PC-3 (cell line): ENCODE measurements around the gene ASTN2. TPM values are rescaled to one million over a fixed set of nuclear protein-coding genes. Genes with fewer than 3 reads are reported as not detected.

Experiments used
- ATAC-seq: fragments of 200-7000 bp; cut with Tn5 transposase; 2 replicates; pipeline ENCODE4 v1.9.1; 2020; ENCODE audit warnings: mild to moderate bottlenecking, moderate library complexity
- BruUV-seq: library from RNA; stranded (reverse); fragments of 400-500 nt; replicated peaks from 2 replicates; lab custom pipeline; 2021; lab: Mats Ljungman, UMichigan
- CTCF ChIA-PET: fragments of 300-600 bp; sonication (Branson Sonifier 250); formaldehyde crosslinking; loops from one replicate; lab custom pipeline; 2022; ENCODE audit warnings: antibody characterized with exemption; lab: Charles Lee
- POLR2A ChIA-PET: fragments of 300-600 bp; sonication (Branson Sonifier 250); formaldehyde crosslinking; loops from one replicate; lab custom pipeline; 2022; ENCODE audit warnings: antibody characterized with exemption; ENCODE audit not compliant: unreplicated experiment; lab: Charles Lee
- DNase-seq: peaks from one replicate; pipeline ENCODE4 v3.0.0-alpha.2; 2015
- H2AFZ ChIP-seq: fragments of 300-600 bp; sonication (generic); 2 replicates; pipeline ENCODE4 v1.6.0; 2016; ENCODE audit warnings: antibody characterized with exemption, low read length
- H3F3A ChIP-seq: fragments of 300-600 bp; sonication (generic); one replicate; pipeline ENCODE4 v1.6.0; 2017; ENCODE audit warnings: antibody characterized with exemption, low read length, control low read depth, mild to moderate bottlenecking; ENCODE audit not compliant: unreplicated experiment
- H3K27ac ChIP-seq: fragments of 300-600 bp; sonication (generic); 2 replicates; pipeline ENCODE4 v1.5.1; 2016; ENCODE audit warnings: mild to moderate bottlenecking, low read length
- H3K27me3 ChIP-seq: fragments of 300-600 bp; sonication (generic); 2 replicates; pipeline ENCODE4 v1.6.1; 2016; ENCODE audit warnings: low read length, mixed read lengths
- H3K36me3 ChIP-seq: fragments of 300-600 bp; sonication (generic); 2 replicates; pipeline ENCODE4 v1.6.1; 2016; ENCODE audit warnings: low read depth, mixed run types, low read length, mixed read lengths
- H3K4me1 ChIP-seq: fragments of 300-600 bp; sonication (generic); 2 replicates; pipeline ENCODE4 v1.5.1; 2016; ENCODE audit warnings: low read length; ENCODE audit not compliant: insufficient read depth
- H3K4me2 ChIP-seq: fragments of 300-600 bp; sonication (generic); 2 replicates; pipeline ENCODE4 v1.6.0; 2016; ENCODE audit warnings: low read length
- H3K4me3 ChIP-seq: fragments of 300-600 bp; sonication (generic); 2 replicates; pipeline ENCODE4 v1.5.1; 2016; ENCODE audit warnings: mild to moderate bottlenecking, low read length, mixed read lengths
- H3K79me2 ChIP-seq: fragments of 300-600 bp; sonication (generic); 2 replicates; pipeline ENCODE4 v1.6.1; 2017; ENCODE audit warnings: low read length, mixed read lengths
- H3K9ac ChIP-seq: fragments of 300-600 bp; sonication (generic); 2 replicates; pipeline ENCODE4 v1.6.0; 2016; ENCODE audit warnings: mild to moderate bottlenecking, low read length
- H3K9me2 ChIP-seq: fragments of 300-600 bp; sonication (generic); replicated peaks from 2 replicates; pipeline ENCODE4 v1.6.1; 2016; ENCODE audit warnings: mixed run types, low read length, mixed read lengths
- H3K9me3 ChIP-seq: fragments of 300-600 bp; sonication (generic); 2 replicates; pipeline ENCODE4 v1.6.1; 2016; ENCODE audit warnings: low read length, mixed read lengths
- H4K20me1 ChIP-seq: fragments of 300-600 bp; sonication (generic); 2 replicates; pipeline ENCODE4 v1.6.1; 2016; ENCODE audit warnings: low read length, mixed read lengths
- EZH2 ChIP-seq: fragments of 300-600 bp; sonication (generic); IDR thresholded peaks from one replicate; pipeline ENCODE4 v1.6.1; 2017; ENCODE audit warnings: antibody characterized with exemption, mild to moderate bottlenecking, low read length; ENCODE audit not compliant: unreplicated experiment
- EZH2phosphoT487 ChIP-seq: fragments of 300-600 bp; sonication (generic); IDR thresholded peaks from 2 replicates; pipeline ENCODE4 v1.6.1; 2018; ENCODE audit warnings: mild to moderate bottlenecking, antibody characterized with exemption, low read length, borderline replicate concordance
- intact Hi-C: fragments of 100-400 bp; cut with micrococcal nuclease; formaldehyde crosslinking; loops from 2 replicates; pipeline ENCODE4 v1.9.0; 2023
- total RNA-seq: library from RNA; depleted of rRNA; stranded (reverse); fragments of >200 nt; gene quantifications from 2 replicates; pipeline ENCODE4 v1.2.3, GENCODE V29; 2014
- TF ChIP-seq, protein P1 (sequence below): fragments of 300-600 bp; sonication (generic); conservative IDR thresholded peaks from 2 replicates; pipeline ENCODE4 v1.5.1; 2017; ENCODE audit warnings: antibody characterized with exemption, low read depth, mild to moderate bottlenecking, low read length

The ASTN2 gene
- total RNA-seq, 1 experiment from 2014 or later, result 3.5 TPM

DNA sequence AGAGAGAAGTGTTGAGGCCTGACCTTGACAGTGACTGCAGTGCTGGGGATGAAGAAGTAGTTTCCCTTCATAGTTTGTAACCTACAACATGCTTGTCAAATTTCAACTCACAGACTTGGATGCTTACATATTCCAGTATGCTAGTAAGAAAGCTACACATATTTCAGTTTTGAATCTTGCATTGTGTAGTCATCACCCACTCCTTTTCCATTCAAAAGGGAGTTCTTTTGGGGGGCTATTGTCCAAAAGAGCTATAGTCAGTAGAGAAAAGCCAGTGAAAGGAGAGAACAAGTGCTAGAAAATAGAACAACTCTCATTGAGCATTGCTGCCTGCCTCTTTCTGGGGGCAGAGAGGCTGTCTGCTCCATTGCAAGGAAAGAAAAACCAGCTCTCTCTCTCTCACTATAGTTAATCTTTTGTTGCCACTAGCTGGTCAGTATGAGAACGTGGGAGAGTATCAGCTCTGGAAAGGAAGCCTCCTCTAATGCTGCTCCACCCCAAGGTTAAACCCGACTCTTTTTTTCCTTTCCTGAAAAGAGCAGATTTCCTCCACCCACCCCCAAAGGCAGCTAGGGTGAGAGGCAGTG lies 7.3 kb downstream of the ASTN2 start:
- H4K20me1 ChIP-seq, result no peaks in the 10 kb centered on the region
- no peaks in the 10 kb centered on the region for H3F3A ChIP-seq
- H3K27me3 ChIP-seq, result peaks cover 5% of the 10 kb centered on the region
- BruUV-seq, result no TSS peak
- no peaks in the 10 kb centered on the region for H3K36me3 ChIP-seq
- H3K4me1 ChIP-seq, result no peaks in the 10 kb centered on the region
- no peaks in the 10 kb centered on the region for H3K9me3 ChIP-seq
- no peak overlapping the region for H2AFZ ChIP-seq
- H3K27ac ChIP-seq, result no peak overlapping the region
- no peak for ATAC-seq
- intact Hi-C loops, result no loop called here
- POLR2A ChIA-PET, result no interaction called here
- TF ChIP-seq EZH2 (no peak), EZH2phosphoT487 (no peak)
- TF ChIP-seq, protein P1, sequence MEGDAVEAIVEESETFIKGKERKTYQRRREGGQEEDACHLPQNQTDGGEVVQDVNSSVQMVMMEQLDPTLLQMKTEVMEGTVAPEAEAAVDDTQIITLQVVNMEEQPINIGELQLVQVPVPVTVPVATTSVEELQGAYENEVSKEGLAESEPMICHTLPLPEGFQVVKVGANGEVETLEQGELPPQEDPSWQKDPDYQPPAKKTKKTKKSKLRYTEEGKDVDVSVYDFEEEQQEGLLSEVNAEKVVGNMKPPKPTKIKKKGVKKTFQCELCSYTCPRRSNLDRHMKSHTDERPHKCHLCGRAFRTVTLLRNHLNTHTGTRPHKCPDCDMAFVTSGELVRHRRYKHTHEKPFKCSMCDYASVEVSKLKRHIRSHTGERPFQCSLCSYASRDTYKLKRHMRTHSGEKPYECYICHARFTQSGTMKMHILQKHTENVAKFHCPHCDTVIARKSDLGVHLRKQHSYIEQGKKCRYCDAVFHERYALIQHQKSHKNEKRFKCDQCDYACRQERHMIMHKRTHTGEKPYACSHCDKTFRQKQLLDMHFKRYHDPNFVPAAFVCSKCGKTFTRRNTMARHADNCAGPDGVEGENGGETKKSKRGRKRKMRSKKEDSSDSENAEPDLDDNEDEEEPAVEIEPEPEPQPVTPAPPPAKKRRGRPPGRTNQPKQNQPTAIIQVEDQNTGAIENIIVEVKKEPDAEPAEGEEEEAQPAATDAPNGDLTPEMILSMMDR, result no peak
- H3K9me2 ChIP-seq, result no peaks in the 10 kb centered on the region
- no peak for DNase-seq
- H3K4me2 ChIP-seq, result no peak overlapping the region
- no peak overlapping the region for H3K4me3 ChIP-seq
- no peaks in the 10 kb centered on the region for H3K79me2 ChIP-seq
- H3K9ac ChIP-seq, result no peak overlapping the region
- CTCF ChIA-PET, result no interaction called here

- TF ChIP-seq EZH2 (no peak), EZH2phosphoT487 (no peak)
- TF ChIP-seq, protein P1, result no peak
- H3K4me3 ChIP-seq, result no peak overlapping the region
- ChIA-PET POLR2A (no interaction called here), CTCF (no interaction called here)
- no peak overlapping the region for H2AFZ ChIP-seq
- ATAC-seq (no peak), DNase-seq (no peak)
- intact Hi-C loops, result no loop called here
- no peaks in the 10 kb centered on the region for H3K4me1 ChIP-seq
- no peaks in the 10 kb centered on the region for H3K27me3 ChIP-seq
- BruUV-seq, result no TSS peak
- no peaks in the 10 kb centered on the region for H3K9me3 ChIP-seq
- H3K9ac ChIP-seq, result no peak overlapping the region
- H3F3A ChIP-seq, result no peaks in the 10 kb centered on the region
- no peaks in the 10 kb centered on the region for H3K79me2 ChIP-seq
- no peak overlapping the region for H3K27ac ChIP-seq
- no peaks in the 10 kb centered on the region for H3K9me2 ChIP-seq
- H4K20me1 ChIP-seq, result no peaks in the 10 kb centered on the region
- no peak overlapping the region for H3K4me2 ChIP-seq
- no peaks in the 10 kb centered on the region for H3K36me3 ChIP-seq
Observed at GRCh38 chr9:117405950-117406705, 8.7 kb downstream of the ASTN2 start.

GRCh38 chr9:117403848-117404247 lies 11.0 kb downstream of the ASTN2 start:
- no peaks in the 10 kb centered on the region for H3K9me2 ChIP-seq
- no peaks in the 10 kb centered on the region for H3K79me2 ChIP-seq
- no peaks in the 10 kb centered on the region for H3F3A ChIP-seq
- intact Hi-C loops, result no loop called here
- H3K9me3 ChIP-seq, result no peaks in the 10 kb centered on the region
- no peak overlapping the region for H3K4me2 ChIP-seq
- TF ChIP-seq, protein P1, result no peak
- TF ChIP-seq EZH2phosphoT487, result no peak
- TF ChIP-seq EZH2, result no peak
- no peak overlapping the region for H3K27ac ChIP-seq
- H3K27me3 ChIP-seq, result no peaks in the 10 kb centered on the region
- ChIA-PET CTCF (no interaction called here), POLR2A (no interaction called here)
- no peaks in the 10 kb centered on the region for H4K20me1 ChIP-seq
- no peak overlapping the region for H2AFZ ChIP-seq
- BruUV-seq, result no TSS peak
- ATAC-seq (no peak), DNase-seq (no peak)
- H3K4me1 ChIP-seq, result no peaks in the 10 kb centered on the region
- no peak overlapping the region for H3K9ac ChIP-seq
- H3K36me3 ChIP-seq, result no peaks in the 10 kb centered on the region
- H3K4me3 ChIP-seq, result no peak overlapping the region
